ENCODE data around the gene TPK1.
A peak's percentile ranks its signal among the peaks of the same experiment; 100 is the strongest.

Gene TPK1

GRCh38 chr7:144853542-144853941, 17.7 kb upstream of the TPK1 start:
- no peak overlapping the region for H3K27ac ChIP-seq (ENCODE audit: low read length)
- no peaks in the 10 kb centered on the region for H3K27me3 ChIP-seq (ENCODE audit: low read depth, low read length)
- H3K4me1 ChIP-seq (ENCODE audit: control insufficient read depth in 1 of 2, insufficient read depth in 2 of 2, low read length in 2 of 2): no peaks in the 10 kb centered on the region
- H3K36me3 ChIP-seq (ENCODE audit: control insufficient read depth in 1 of 2, insufficient read depth in 2 of 2, low read length in 2 of 2): no peaks in the 10 kb centered on the region
- H3K4me3 ChIP-seq (ENCODE audit: low read depth in 1 of 2, low read length in 2 of 2): no peak overlapping the region
- H3K9me3 ChIP-seq (ENCODE audit: control insufficient read depth in 1 of 2, low read length in 2 of 2): peaks cover 0 to 4% of the 10 kb centered on the region in 2 donors

GRCh38 chr7:144848078-144848477, 12.2 kb upstream of the TPK1 start:
- Histone ChIP-seq H3K36me3 (ENCODE audit: control insufficient read depth in 1 of 2, insufficient read depth in 2 of 2, low read length in 2 of 2) (no peaks in the 10 kb centered on the region), H3K27me3 (ENCODE audit: low read depth, low read length) (no peaks in the 10 kb centered on the region), H3K9me3 (ENCODE audit: control insufficient read depth in 1 of 2, low read length in 2 of 2) (peaks cover 0 to 4% of the 10 kb centered on the region in 2 donors)

GRCh38 chr7:144842377-144842851, 6.6 kb upstream of the TPK1 start:
- Histone ChIP-seq H3K27me3 (ENCODE audit: low read depth, low read length) (no peaks in the 10 kb centered on the region), H3K36me3 (ENCODE audit: control insufficient read depth in 1 of 2, insufficient read depth in 2 of 2, low read length in 2 of 2) (no peaks in the 10 kb centered on the region), H3K9me3 (ENCODE audit: control insufficient read depth in 1 of 2, low read length in 2 of 2) (peaks cover 0 to 10% of the 10 kb centered on the region in 2 donors), H3K4me1 (ENCODE audit: control insufficient read depth in 1 of 2, insufficient read depth in 2 of 2, low read length in 2 of 2) (no peaks in the 10 kb centered on the region), H3K4me3 (ENCODE audit: low read depth in 1 of 2, low read length in 2 of 2) (peak overlapping the region in 1 of 2 donors; percentile 31), H3K27ac (ENCODE audit: low read length) (peak overlapping the region; percentile 71)

More at GRCh38 chr7:144848078-144848477, 12.2 kb upstream of the TPK1 start:
- Histone ChIP-seq H3K4me1 (ENCODE audit: control insufficient read depth in 1 of 2, insufficient read depth in 2 of 2, low read length in 2 of 2) (no peaks in the 10 kb centered on the region), H3K27ac (ENCODE audit: low read length) (no peak overlapping the region), H3K4me3 (ENCODE audit: low read depth in 1 of 2, low read length in 2 of 2) (no peak overlapping the region)

GRCh38 chr7:144836545-144836842, 641 bp upstream of the TPK1 start:
- Histone ChIP-seq H3K4me3 (ENCODE audit: low read depth in 1 of 2, low read length in 2 of 2) (peak overlapping the region in 1 of 2 donors; percentile 84), H3K4me1 (ENCODE audit: control insufficient read depth in 1 of 2, insufficient read depth in 2 of 2, low read length in 2 of 2) (no peaks in the 10 kb centered on the region), H3K27me3 (ENCODE audit: low read depth, low read length) (no peaks in the 10 kb centered on the region), H3K36me3 (ENCODE audit: control insufficient read depth in 1 of 2, insufficient read depth in 2 of 2, low read length in 2 of 2) (no peaks in the 10 kb centered on the region), H3K27ac (ENCODE audit: low read length) (no peak overlapping the region), H3K9me3 (ENCODE audit: control insufficient read depth in 1 of 2, low read length in 2 of 2) (peaks cover 0 to 10% of the 10 kb centered on the region in 2 donors)

- Histone ChIP-seq H3K4me3 (ENCODE audit: low read depth in 1 of 2, low read length in 2 of 2) (peak overlapping the region; percentile 76 to 84), H3K27ac (ENCODE audit: low read length) (peak overlapping the region; percentile 91), H3K4me1 (ENCODE audit: control insufficient read depth in 1 of 2, insufficient read depth in 2 of 2, low read length in 2 of 2) (no peaks in the 10 kb centered on the region), H3K27me3 (ENCODE audit: low read depth, low read length) (no peaks in the 10 kb centered on the region), H3K9me3 (ENCODE audit: control insufficient read depth in 1 of 2, low read length in 2 of 2) (peaks cover 0 to 9% of the 10 kb centered on the region in 2 donors), H3K36me3 (ENCODE audit: control insufficient read depth in 1 of 2, insufficient read depth in 2 of 2, low read length in 2 of 2) (no peaks in the 10 kb centered on the region)
These were observed 670 bp downstream of the TPK1 start for GRCh38 chr7:144835155-144835611.

GRCh38 chr7:144834641-144835144, 1.2 kb downstream of the TPK1 start:
- Histone ChIP-seq H3K4me1 (ENCODE audit: control insufficient read depth in 1 of 2, insufficient read depth in 2 of 2, low read length in 2 of 2) (no peaks in the 10 kb centered on the region), H3K36me3 (ENCODE audit: control insufficient read depth in 1 of 2, insufficient read depth in 2 of 2, low read length in 2 of 2) (no peaks in the 10 kb centered on the region), H3K9me3 (ENCODE audit: control insufficient read depth in 1 of 2, low read length in 2 of 2) (peaks cover 0 to 8% of the 10 kb centered on the region in 2 donors), H3K27ac (ENCODE audit: low read length) (peak overlapping the region; percentile 91), H3K4me3 (ENCODE audit: low read depth in 1 of 2, low read length in 2 of 2) (peak overlapping the region; percentile 76 to 84), H3K27me3 (ENCODE audit: low read depth, low read length) (no peaks in the 10 kb centered on the region)

GRCh38 chr7:144830811-144831210, 5.0 kb downstream of the TPK1 start:
- Histone ChIP-seq H3K36me3 (ENCODE audit: control insufficient read depth in 1 of 2, insufficient read depth in 2 of 2, low read length in 2 of 2) (no peaks in the 10 kb centered on the region), H3K27me3 (ENCODE audit: low read depth, low read length) (no peaks in the 10 kb centered on the region), H3K4me1 (ENCODE audit: control insufficient read depth in 1 of 2, insufficient read depth in 2 of 2, low read length in 2 of 2) (no peaks in the 10 kb centered on the region), H3K9me3 (ENCODE audit: control insufficient read depth in 1 of 2, low read length in 2 of 2) (no peaks in the 10 kb centered on the region), H3K4me3 (ENCODE audit: low read depth in 1 of 2, low read length in 2 of 2) (no peak overlapping the region), H3K27ac (ENCODE audit: low read length) (no peak overlapping the region)

- Histone ChIP-seq H3K4me3 (ENCODE audit: low read depth in 1 of 2, low read length in 2 of 2) (no peak overlapping the region), H3K4me1 (ENCODE audit: control insufficient read depth in 1 of 2, insufficient read depth in 2 of 2, low read length in 2 of 2) (no peaks in the 10 kb centered on the region), H3K27ac (ENCODE audit: low read length) (no peak overlapping the region), H3K27me3 (ENCODE audit: low read depth, low read length) (no peaks in the 10 kb centered on the region), H3K9me3 (ENCODE audit: control insufficient read depth in 1 of 2, low read length in 2 of 2) (no peaks in the 10 kb centered on the region), H3K36me3 (ENCODE audit: control insufficient read depth in 1 of 2, insufficient read depth in 2 of 2, low read length in 2 of 2) (no peaks in the 10 kb centered on the region)
These were observed 5.6 kb downstream of the TPK1 start for GRCh38 chr7:144830024-144830785.

- H3K4me1 ChIP-seq (ENCODE audit: control insufficient read depth in 1 of 2, insufficient read depth in 2 of 2, low read length in 2 of 2): peaks cover 4 to 5% of the 10 kb centered on the region in 2 donors
These were observed 8.2 kb downstream of the TPK1 start for GRCh38 chr7:144827621-144828020.

GRCh38 chr7:144826208-144826607, 9.6 kb downstream of the TPK1 start:
- no peaks in the 10 kb centered on the region for H3K27me3 ChIP-seq (ENCODE audit: low read depth, low read length)
- no peaks in the 10 kb centered on the region for H3K9me3 ChIP-seq (ENCODE audit: control insufficient read depth in 1 of 2, low read length in 2 of 2)
- peaks cover 4 to 5% of the 10 kb centered on the region in 2 donors for H3K4me1 ChIP-seq (ENCODE audit: control insufficient read depth in 1 of 2, insufficient read depth in 2 of 2, low read length in 2 of 2)
- no peaks in the 10 kb centered on the region for H3K36me3 ChIP-seq (ENCODE audit: control insufficient read depth in 1 of 2, insufficient read depth in 2 of 2, low read length in 2 of 2)
- no peak overlapping the region for H3K27ac ChIP-seq (ENCODE audit: low read length)
- H3K4me3 ChIP-seq (ENCODE audit: low read depth in 1 of 2, low read length in 2 of 2): no peak overlapping the region

More at GRCh38 chr7:144827621-144828020, 8.2 kb downstream of the TPK1 start:
- no peaks in the 10 kb centered on the region for H3K36me3 ChIP-seq (ENCODE audit: control insufficient read depth in 1 of 2, insufficient read depth in 2 of 2, low read length in 2 of 2)
- H3K4me3 ChIP-seq (ENCODE audit: low read depth in 1 of 2, low read length in 2 of 2): no peak overlapping the region
- H3K27me3 ChIP-seq (ENCODE audit: low read depth, low read length): no peaks in the 10 kb centered on the region
- H3K27ac ChIP-seq (ENCODE audit: low read length): no peak overlapping the region
- no peaks in the 10 kb centered on the region for H3K9me3 ChIP-seq (ENCODE audit: control insufficient read depth in 1 of 2, low read length in 2 of 2)

- no peaks in the 10 kb centered on the region for H3K9me3 ChIP-seq (ENCODE audit: control insufficient read depth in 1 of 2, low read length in 2 of 2)
- no peaks in the 10 kb centered on the region for H3K27me3 ChIP-seq (ENCODE audit: low read depth, low read length)
- peaks cover 4 to 5% of the 10 kb centered on the region in 2 donors for H3K4me1 ChIP-seq (ENCODE audit: control insufficient read depth in 1 of 2, insufficient read depth in 2 of 2, low read length in 2 of 2)
- no peak overlapping the region for H3K27ac ChIP-seq (ENCODE audit: low read length)
- H3K4me3 ChIP-seq (ENCODE audit: low read depth in 1 of 2, low read length in 2 of 2): no peak overlapping the region
- H3K36me3 ChIP-seq (ENCODE audit: control insufficient read depth in 1 of 2, insufficient read depth in 2 of 2, low read length in 2 of 2): no peaks in the 10 kb centered on the region
These were observed 11.5 kb downstream of the TPK1 start for GRCh38 chr7:144824360-144824759.
